DMS114 treated with DMSO at 0.1 percent for 48 hours (cell line): Measurements from ENCODE around the gene C9orf78.

Source experiments
- DNase-seq: peaks from one replicate; lab custom pipeline; 2025; ENCODE audit not compliant: unreplicated experiment; lab: John Stamatoyannopoulos, UW

The C9orf78 gene

GRCh38 chr9:129845373-129845772, 10.3 kb upstream of the C9orf78 start:
- no peak for DNase-seq

- no peak for DNase-seq
These were observed 6.0 kb upstream of the C9orf78 start for GRCh38 chr9:129841071-129841470.

GRCh38 chr9:129840034-129840433, 5.0 kb upstream of the C9orf78 start:
- no peak for DNase-seq

GRCh38 chr9:129839324-129840023, 4.4 kb upstream of the C9orf78 start:
- no peak for DNase-seq

- DNase-seq, result no peak
These were observed 3.7 kb upstream of the C9orf78 start for GRCh38 chr9:129838707-129839259.

- no peak for DNase-seq
These were observed 1.4 kb upstream of the C9orf78 start for GRCh38 chr9:129836311-129837007.

- DNase-seq, result no peak
These were observed 767 bp upstream of the C9orf78 start for GRCh38 chr9:129835860-129836223.

GRCh38 chr9:129834489-129835127, 467 bp downstream of the C9orf78 start:
- DNase-seq, result no peak

GRCh38 chr9:129832982-129833381, 2.1 kb downstream of the C9orf78 start:
- no peak for DNase-seq

GRCh38 chr9:129828969-129829368, 6.1 kb downstream of the C9orf78 start:
- DNase-seq, result no peak

- DNase-seq, result no peak
These were observed 7.0 kb downstream of the C9orf78 start for GRCh38 chr9:129828051-129828450.

- no peak for DNase-seq
These were observed 8.3 kb downstream of the C9orf78 start for GRCh38 chr9:129826759-129827158.

GRCh38 chr9:129826344-129826743, 8.7 kb downstream of the C9orf78 start:
- DNase-seq, result no peak

- DNase-seq, result peak; percentile 90
These were observed 11.0 kb downstream of the C9orf78 start, which contains the start of gene TOR1A for GRCh38 chr9:129823935-129824601. TOR1A (minus strand) TSS chr9:129824136; CDS start chr9:129824085, 51 bp downstream.

- no peak for DNase-seq
These were observed 11.5 kb downstream of the C9orf78 start for GRCh38 chr9:129823542-129823934.

GRCh38 chr9:129822898-129823541, 12.1 kb downstream of the C9orf78 start:
- DNase-seq, result no peak

- DNase-seq, result no peak
These were observed 18.3 kb downstream of the C9orf78 start for GRCh38 chr9:129816501-129817435.

- no peak for DNase-seq
These were observed 19.8 kb downstream of the C9orf78 start for GRCh38 chr9:129815278-129815677.

GRCh38 chr9:129814432-129815223, 20.4 kb downstream of the C9orf78 start:
- DNase-seq, result no peak
